ENCODE measurements around the gene DOK3.

Gene DOK3

GRCh38 chr5:177483994-177484901 is 25.4 kb downstream of the DOK3 start:
- CTCF ChIA-PET: interaction anchor here (1.4 to 16.8 kb wide), 3 partner anchors 11 to 17 kb away, joined by 3 to 261 read pairs (median 3); partner anchors contain the start of gene PDLIM7
- no peak for DNase-seq (ENCODE audit: low read depth, low spot score)
- H3K4me3 ChIP-seq (ENCODE audit: low read depth, low read length): no peak overlapping the region
- no peak for TF ChIP-seq CTCF (IDR thresholded peaks at IDR 0.05; ENCODE audit: insufficient read depth, low read length, missing control alignments)
- POLR2A ChIA-PET: interaction anchor here (0.7 to 15.8 kb wide), 3 partner anchors 10 to 41 kb away, joined by 3 to 401 read pairs (median 3); partner anchors contain the start of gene PDLIM7

GRCh38 chr5:177483042-177483441 is 26.6 kb downstream of the DOK3 start:
- TF ChIP-seq CTCF (IDR thresholded peaks at IDR 0.05; ENCODE audit: insufficient read depth, low read length, missing control alignments): no peak
- no peak for DNase-seq (ENCODE audit: low read depth, low spot score)
- POLR2A ChIA-PET: interaction anchor here (15.8 kb wide), 1 partner anchor 11 kb away, joined by 401 read pairs; the partner anchor contains the start of gene PDLIM7
- no peak overlapping the region for H3K4me3 ChIP-seq (ENCODE audit: low read depth, low read length)
- CTCF ChIA-PET: interaction anchor here (16.8 kb wide), 1 partner anchor 13 kb away, joined by 261 read pairs; the partner anchor contains the start of gene PDLIM7

- no peak for DNase-seq (ENCODE audit: low read depth, low spot score)
- ChIA-PET POLR2A (interaction anchor here (15.8 kb wide), 1 partner anchor 11 kb away, joined by 401 read pairs; the partner anchor contains the start of gene PDLIM7), CTCF (interaction anchor here (0.8 to 16.8 kb wide), 2 partner anchors 11 to 13 kb away, joined by 4 to 261 read pairs; partner anchors contain the start of gene PDLIM7)
- H3K4me3 ChIP-seq (ENCODE audit: low read depth, low read length): no peak overlapping the region
- no peak for TF ChIP-seq CTCF (IDR thresholded peaks at IDR 0.05; ENCODE audit: insufficient read depth, low read length, missing control alignments)
Measured at GRCh38 chr5:177482359-177482795, 27.2 kb downstream of the DOK3 start.

- no peak for TF ChIP-seq CTCF (IDR thresholded peaks at IDR 0.05; ENCODE audit: insufficient read depth, low read length, missing control alignments)
- H3K4me3 ChIP-seq (ENCODE audit: low read depth, low read length): no peak overlapping the region
- no peak for DNase-seq (ENCODE audit: low read depth, low spot score)
- ChIA-PET POLR2A (interaction anchor here (0.6 to 15.8 kb wide), 3 partner anchors 9 to 75 kb away, joined by 3 to 401 read pairs (median 3); partner anchors contain the start of gene PDLIM7), CTCF (interaction anchor here (0.6 to 16.8 kb wide), 2 partner anchors 16 to 76 kb away, joined by 3 to 261 read pairs; partner anchors contain the start of gene PDLIM7)
Measured at GRCh38 chr5:177479774-177480173, 29.9 kb downstream of the DOK3 start.

- TF ChIP-seq CTCF (IDR thresholded peaks at IDR 0.05; ENCODE audit: insufficient read depth, low read length, missing control alignments): no peak
- no peak for DNase-seq (ENCODE audit: low read depth, low spot score)
- H3K4me3 ChIP-seq (ENCODE audit: low read depth, low read length): no peak overlapping the region
- CTCF ChIA-PET: interaction anchor here (1.1 to 16.8 kb wide), 3 partner anchors 17 to 75 kb away, joined by 4 to 261 read pairs (median 168); partner anchors contain the start of gene PDLIM7
- POLR2A ChIA-PET: interaction anchor here (0.8 to 15.8 kb wide), 5 partner anchors 8 to 31 kb away, joined by 3 to 401 read pairs (median 3); partner anchors contain the start of gene PDLIM7
Measured at GRCh38 chr5:177478711-177479646, 30.6 kb downstream of the DOK3 start.

Data from AG04449 (cell line).